Measurements from ENCODE around the gene AKAP6.

DNA sequence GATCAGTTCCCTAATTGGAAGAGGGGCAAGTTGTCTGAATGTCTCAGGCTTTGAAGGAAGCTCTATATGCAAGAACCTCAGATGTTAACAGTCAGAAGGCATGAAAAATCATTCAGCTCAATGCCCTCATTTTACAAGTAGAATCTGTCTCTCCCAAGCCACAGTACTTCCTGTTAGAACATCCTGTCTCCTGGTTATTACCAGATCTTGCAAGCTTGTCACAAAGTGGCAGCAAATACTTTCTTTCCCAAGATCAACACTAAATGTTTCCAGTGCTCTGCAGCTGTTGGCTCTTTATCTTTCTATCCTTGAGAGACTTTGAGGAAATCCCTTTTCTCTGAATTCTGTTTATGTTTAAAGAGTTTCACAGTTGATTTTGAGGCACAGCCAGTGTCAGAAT, 235.5 kb downstream of the AKAP6 start:
- TF ChIP-seq CTCF (IDR thresholded peaks at IDR 0.05; ENCODE audit: low read depth, low read length, poor library complexity, severe bottlenecking) (no peak), EZH2phosphoT487 (IDR thresholded peaks at IDR 0.05; ENCODE audit: borderline replicate concordance, low read length) (no peak)
